Parathyroid adenoma (tissue), 2 donors: ENCODE results near the gene SLC38A8.

Source experiments
- H2AFZ ChIP-seq: fragments of 300-600 bp; sonication (generic); one replicate; pipeline ENCODE4 v1.7.0; 2017; ENCODE audit warnings: antibody characterized with exemption, mild to moderate bottlenecking
- H3K27ac ChIP-seq: fragments of 300-600 bp; sonication (generic); one replicate; pipeline ENCODE4 v1.7.0; 2017
- H3K27me3 ChIP-seq: fragments of 300-600 bp; sonication (generic); one replicate; pipeline ENCODE4 v1.7.0; 2017; ENCODE audit warnings: low read length; ENCODE audit not compliant: control insufficient read depth, insufficient read depth
- H3K36me3 ChIP-seq: fragments of 300-600 bp; sonication (generic); one replicate; pipeline ENCODE4 v1.7.0; 2017; ENCODE audit warnings: low read length; ENCODE audit not compliant: control insufficient read depth, insufficient read depth
- H3K4me1 ChIP-seq: fragments of 300-600 bp; sonication (generic); one replicate; pipeline ENCODE4 v1.7.0; 2017; ENCODE audit warnings: control low read depth
- H3K4me2 ChIP-seq: fragments of 300-600 bp; sonication (generic); one replicate; pipeline ENCODE4 v1.7.0; 2017; ENCODE audit warnings: low read length
- H3K4me3 ChIP-seq: fragments of 300-600 bp; sonication (generic); one replicate; pipeline ENCODE4 v1.7.0; 2017; ENCODE audit warnings: low read depth, low read length
- H3K79me2 ChIP-seq: fragments of 300-600 bp; sonication (generic); one replicate; pipeline ENCODE4 v1.7.0; 2017; ENCODE audit warnings: control low read depth
- H3K9ac ChIP-seq: fragments of 300-600 bp; sonication (generic); one replicate; pipeline ENCODE4 v1.7.0; 2017; ENCODE audit warnings: mild to moderate bottlenecking
- H3K9me3 ChIP-seq: fragments of 300-600 bp; sonication (generic); one replicate; pipeline ENCODE4 v1.7.0; 2017; ENCODE audit warnings: low read length; ENCODE audit not compliant: control insufficient read depth
- TF ChIP-seq, protein P1 (sequence below): fragments of 300-600 bp; sonication (generic); IDR thresholded peaks from one replicate; pipeline ENCODE4 v1.7.0; 2017; ENCODE audit warnings: antibody characterized with exemption, mild to moderate bottlenecking
- donor health status: primary hyperparathyroidism.

Gene SLC38A8

DNA sequence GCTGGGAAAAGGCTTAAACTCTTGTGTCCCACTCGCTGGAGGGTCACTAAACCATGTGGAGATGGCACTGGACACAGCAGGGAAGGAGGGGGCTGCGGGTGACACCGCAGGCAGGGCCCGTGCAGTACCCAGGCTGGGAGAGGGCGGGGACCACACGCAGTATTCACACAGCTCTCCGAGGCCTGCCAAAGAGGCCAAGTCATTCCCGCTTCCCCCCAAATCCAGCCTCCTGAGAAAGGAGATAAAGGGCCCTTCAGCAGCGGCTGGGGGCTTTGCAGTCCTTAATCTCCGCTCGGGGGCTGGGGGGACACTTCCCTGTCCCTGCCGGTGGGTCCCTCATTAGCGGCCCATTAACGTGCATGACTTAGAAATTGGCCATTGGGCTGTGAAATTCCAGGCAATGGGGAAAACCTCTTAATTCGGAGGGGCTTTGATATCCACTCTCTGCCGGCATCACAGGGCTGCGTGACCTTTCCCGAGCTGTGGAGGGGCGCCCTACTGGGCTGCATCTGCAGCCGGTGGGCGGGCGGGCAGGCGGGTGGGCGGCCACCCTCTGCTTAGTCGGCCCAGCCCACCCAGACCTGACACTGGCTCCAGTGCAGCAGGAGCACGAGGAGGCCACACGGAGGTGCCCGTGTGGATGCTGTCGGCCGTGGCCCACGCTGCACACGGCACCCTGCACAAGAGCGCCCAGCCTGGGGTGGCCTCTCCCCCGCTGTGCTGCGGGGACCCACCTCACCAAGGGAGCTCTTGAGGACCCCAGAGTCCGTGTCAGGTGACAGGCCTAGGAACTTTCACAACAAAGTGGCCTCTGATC is 2.6 kb upstream of the SLC38A8 start:
- no peak overlapping the region for H3K9ac ChIP-seq
- no peak overlapping the region for H3K27ac ChIP-seq
- no peak overlapping the region for H2AFZ ChIP-seq
- H3K4me3 ChIP-seq: no peak overlapping the region
- no peaks in the 10 kb centered on the region for H3K9me3 ChIP-seq
- peaks cover 19% of the 10 kb centered on the region for H3K4me1 ChIP-seq
- TF ChIP-seq, protein P1, sequence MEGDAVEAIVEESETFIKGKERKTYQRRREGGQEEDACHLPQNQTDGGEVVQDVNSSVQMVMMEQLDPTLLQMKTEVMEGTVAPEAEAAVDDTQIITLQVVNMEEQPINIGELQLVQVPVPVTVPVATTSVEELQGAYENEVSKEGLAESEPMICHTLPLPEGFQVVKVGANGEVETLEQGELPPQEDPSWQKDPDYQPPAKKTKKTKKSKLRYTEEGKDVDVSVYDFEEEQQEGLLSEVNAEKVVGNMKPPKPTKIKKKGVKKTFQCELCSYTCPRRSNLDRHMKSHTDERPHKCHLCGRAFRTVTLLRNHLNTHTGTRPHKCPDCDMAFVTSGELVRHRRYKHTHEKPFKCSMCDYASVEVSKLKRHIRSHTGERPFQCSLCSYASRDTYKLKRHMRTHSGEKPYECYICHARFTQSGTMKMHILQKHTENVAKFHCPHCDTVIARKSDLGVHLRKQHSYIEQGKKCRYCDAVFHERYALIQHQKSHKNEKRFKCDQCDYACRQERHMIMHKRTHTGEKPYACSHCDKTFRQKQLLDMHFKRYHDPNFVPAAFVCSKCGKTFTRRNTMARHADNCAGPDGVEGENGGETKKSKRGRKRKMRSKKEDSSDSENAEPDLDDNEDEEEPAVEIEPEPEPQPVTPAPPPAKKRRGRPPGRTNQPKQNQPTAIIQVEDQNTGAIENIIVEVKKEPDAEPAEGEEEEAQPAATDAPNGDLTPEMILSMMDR: no peak
- no peaks in the 10 kb centered on the region for H3K27me3 ChIP-seq
- no peaks in the 10 kb centered on the region for H3K79me2 ChIP-seq
- H3K36me3 ChIP-seq: no peaks in the 10 kb centered on the region
- no peak overlapping the region for H3K4me2 ChIP-seq

DNA sequence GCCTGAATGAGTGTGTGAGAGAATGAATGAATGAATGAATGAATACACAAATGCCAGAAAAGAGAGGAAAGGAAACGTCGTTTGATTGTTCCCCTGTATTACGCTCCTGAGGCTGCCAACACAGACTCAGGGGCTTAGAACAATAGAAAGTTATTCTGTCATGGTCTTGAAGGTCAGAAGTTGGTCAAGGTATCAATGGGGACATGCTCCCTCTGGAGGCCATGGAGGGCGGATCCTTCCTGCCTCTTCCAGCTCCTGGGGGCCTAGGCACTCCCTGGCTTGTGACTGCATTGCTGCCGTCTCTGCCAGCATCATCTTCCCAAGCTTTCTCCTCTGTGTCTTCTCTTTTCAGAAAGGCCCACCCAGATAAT is 1.5 kb upstream of the SLC38A8 start:
- Histone ChIP-seq H3K9ac (no peak overlapping the region), H3K27me3 (no peaks in the 10 kb centered on the region), H3K4me1 (peaks cover 12% of the 10 kb centered on the region), H3K4me2 (no peak overlapping the region), H3K79me2 (no peaks in the 10 kb centered on the region), H3K27ac (no peak overlapping the region), H3K4me3 (no peak overlapping the region), H3K9me3 (no peaks in the 10 kb centered on the region), H3K36me3 (no peaks in the 10 kb centered on the region), H2AFZ (no peak overlapping the region)
- TF ChIP-seq, protein P1: peak; percentile 23

DNA sequence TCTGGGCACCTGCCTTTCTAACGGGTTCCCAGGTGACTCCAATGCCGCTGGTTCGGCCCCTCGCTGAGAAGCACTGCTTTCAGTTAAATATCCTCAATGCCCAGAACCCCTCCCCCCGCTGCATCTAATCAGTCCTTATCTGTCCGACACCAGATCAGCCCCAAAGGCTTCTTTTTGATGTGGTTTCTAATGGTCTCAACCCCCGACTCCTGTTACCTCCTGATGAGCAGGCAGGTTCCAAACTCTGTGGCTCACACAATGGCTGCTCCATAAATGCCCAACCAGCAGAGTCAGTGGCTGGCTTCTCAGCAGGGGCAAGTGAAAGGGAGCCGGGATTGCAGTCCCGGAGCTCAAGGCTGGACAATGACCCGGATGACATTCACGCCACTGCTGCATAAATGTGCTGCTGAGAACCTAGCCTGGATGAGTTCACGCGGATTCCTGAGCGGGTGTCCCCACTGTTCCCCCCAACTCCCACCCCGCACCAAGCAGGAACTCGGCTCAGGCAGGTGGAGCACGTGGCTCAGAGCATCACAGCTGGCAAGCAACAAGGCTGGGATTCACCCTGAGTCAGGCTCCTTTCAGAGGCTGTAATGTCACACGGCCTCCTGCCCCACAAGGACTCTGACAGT is 1.0 kb upstream of the SLC38A8 start:
- Histone ChIP-seq H2AFZ (peak overlapping the region; percentile 64), H3K9ac (no peak overlapping the region), H3K4me2 (no peak overlapping the region), H3K27me3 (no peaks in the 10 kb centered on the region), H3K9me3 (no peaks in the 10 kb centered on the region), H3K36me3 (no peaks in the 10 kb centered on the region), H3K4me3 (no peak overlapping the region), H3K79me2 (no peaks in the 10 kb centered on the region), H3K27ac (no peak overlapping the region), H3K4me1 (peaks cover 12% of the 10 kb centered on the region)
- TF ChIP-seq, protein P1: no peak

DNA sequence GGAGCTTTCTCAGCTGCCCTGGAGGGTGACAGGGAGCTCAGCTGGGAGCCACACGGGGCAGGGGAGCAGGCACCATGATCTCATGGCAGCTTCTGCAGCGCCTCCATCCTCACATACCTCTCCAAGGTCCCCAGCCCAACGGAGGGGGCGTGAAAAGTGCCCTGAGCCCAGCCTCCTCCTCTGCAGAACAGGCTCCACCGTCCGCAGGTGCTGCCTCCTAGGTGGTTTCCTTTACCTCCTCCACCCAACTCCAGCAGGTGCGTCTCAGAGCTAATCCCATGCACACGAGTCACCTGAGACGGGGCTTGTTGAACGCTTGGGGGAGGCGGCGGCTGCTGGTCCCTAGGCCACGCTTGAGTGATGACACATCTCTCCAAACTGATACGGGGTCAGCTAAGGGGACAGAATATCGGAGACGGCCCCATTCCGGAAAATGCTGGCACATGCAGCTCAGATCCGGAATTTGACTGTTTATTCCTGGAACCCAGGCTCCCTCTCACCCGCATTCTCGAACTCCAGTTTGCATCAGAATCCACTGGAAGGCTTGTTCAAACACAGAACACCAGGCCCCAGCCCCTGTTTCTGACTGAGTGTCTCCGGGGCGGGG is 387 bp upstream of the SLC38A8 start:
- Histone ChIP-seq H3K36me3 (no peaks in the 10 kb centered on the region), H3K9me3 (no peaks in the 10 kb centered on the region), H2AFZ (peak overlapping the region; percentile 48), H3K79me2 (no peaks in the 10 kb centered on the region), H3K27me3 (no peaks in the 10 kb centered on the region), H3K9ac (no peak overlapping the region), H3K27ac (no peak overlapping the region), H3K4me1 (peaks cover 12% of the 10 kb centered on the region), H3K4me3 (no peak overlapping the region), H3K4me2 (peak overlapping the region; percentile 32)
- TF ChIP-seq, protein P1: no peak
